ENCODE results near the gene UCN2.

UCN2 gene

DNA sequence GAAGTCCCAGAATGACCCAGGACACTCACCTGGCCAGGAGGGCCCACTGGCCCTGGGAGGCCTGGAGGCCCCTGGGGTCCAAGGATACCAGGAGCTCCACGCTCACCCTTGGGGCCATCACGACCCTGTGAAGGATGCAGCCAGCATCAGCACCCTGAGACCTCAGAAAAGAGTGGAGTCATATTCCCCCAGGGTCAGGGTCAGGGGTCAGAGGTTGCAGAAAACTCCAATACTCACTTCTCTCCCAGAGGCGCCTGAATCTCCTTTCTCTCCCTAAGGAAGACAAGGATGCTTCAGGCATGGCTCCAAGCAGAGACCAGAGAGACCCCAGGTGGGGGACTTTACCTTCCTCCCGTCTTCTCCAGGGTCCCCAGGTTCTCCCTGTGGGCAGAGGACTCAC lies 13.1 kb upstream of the UCN2 start:
- in situ Hi-C loops (cut with HindIII; ENCODE audit: low sequenced_read_pairs) = no loop called here
- no peak for DNase-seq (ENCODE audit: low read depth, low spot score)
- H3K4me3 ChIP-seq (ENCODE audit: low read depth, low read length) = no peak overlapping the region
- no peak for TF ChIP-seq CTCF (IDR thresholded peaks at IDR 0.05; ENCODE audit: low read depth, low read length)

GRCh38 chr3:48575366-48575765 lies 11.8 kb upstream of the UCN2 start:
- no peak for DNase-seq (ENCODE audit: low read depth, low spot score)
- no peak overlapping the region for H3K4me3 ChIP-seq (ENCODE audit: low read depth, low read length)
- no peak for TF ChIP-seq CTCF (IDR thresholded peaks at IDR 0.05; ENCODE audit: low read depth, low read length)
- in situ Hi-C loops (cut with HindIII; ENCODE audit: low sequenced_read_pairs) = no loop called here

DNA sequence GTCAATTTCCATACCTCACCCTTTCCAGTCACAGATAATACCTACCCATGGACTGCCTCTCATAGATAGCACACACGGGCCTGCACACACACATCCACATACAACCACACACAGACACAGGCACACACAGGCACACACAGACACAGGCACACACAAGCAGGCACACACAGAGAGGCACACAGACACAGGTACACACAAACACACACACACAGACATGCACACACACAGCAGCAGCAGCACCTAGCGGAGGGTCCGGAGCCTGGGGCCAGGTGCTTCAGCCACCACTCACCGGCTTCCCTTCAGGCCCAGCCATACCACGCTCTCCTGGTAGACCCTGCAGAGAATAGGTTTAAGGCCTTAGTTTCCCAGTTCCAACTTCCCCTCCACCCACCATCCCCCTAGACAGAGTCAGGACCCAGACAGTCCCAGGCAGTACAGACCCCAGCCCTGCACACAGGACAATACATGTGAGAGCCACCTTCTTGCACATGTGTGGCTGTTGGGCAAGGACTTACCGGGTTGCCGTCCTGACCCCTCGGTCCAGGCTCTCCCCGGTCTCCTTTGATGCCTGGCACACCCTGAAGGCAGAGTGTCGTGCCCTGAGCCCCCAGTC lies 10.5 kb upstream of the UCN2 start:
- no peak for TF ChIP-seq CTCF (IDR thresholded peaks at IDR 0.05; ENCODE audit: low read depth, low read length)
- no peak overlapping the region for H3K4me3 ChIP-seq (ENCODE audit: low read depth, low read length)
- in situ Hi-C loops (cut with HindIII; ENCODE audit: low sequenced_read_pairs) = no loop called here
- no peak for DNase-seq (ENCODE audit: low read depth, low spot score)

DNA sequence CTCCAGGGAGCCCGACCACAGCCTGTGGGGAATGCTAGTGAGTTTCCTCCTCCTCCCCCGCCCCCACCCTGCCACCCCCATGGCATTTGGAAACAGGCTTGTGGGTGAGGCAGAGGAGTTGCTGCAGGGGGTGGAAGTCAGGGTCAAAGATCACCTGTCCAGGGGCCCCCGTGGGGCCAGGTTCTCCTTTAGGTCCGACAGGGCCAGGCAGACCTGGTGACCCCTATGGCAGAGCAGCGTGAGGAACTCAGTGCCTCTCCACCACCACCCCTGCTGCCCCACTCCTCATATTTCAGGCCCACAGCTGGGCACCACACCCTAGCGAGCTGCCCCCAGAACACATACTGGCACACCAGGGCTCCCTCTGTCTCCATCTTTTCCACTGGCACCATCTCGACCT lies 8.9 kb upstream of the UCN2 start:
- in situ Hi-C loops (cut with HindIII; ENCODE audit: low sequenced_read_pairs) = no loop called here

DNA sequence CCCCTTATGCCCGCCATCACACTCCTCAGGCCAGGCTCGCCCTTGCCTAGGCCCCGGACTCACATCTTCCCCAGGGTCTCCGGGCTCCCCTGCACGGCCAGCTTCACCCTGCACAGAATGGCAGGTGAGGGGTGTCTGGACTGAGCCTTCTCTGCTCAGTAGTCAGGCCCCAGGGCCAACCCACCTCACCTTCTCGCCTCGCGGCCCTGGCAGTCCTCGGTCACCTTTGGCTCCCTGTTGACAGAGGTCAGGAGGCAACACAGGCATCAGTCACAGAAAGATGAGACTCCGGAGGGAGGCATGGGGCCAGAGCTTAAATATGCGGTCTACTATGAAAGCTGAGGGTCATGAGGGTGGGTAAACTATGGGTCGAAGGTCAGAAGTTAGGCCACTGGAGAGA lies 8.4 kb upstream of the UCN2 start:
- DNase-seq (ENCODE audit: low read depth, low spot score) = no peak
- no peak overlapping the region for H3K4me3 ChIP-seq (ENCODE audit: low read depth, low read length)
- in situ Hi-C loops (cut with HindIII; ENCODE audit: low sequenced_read_pairs) = no loop called here
- TF ChIP-seq CTCF (IDR thresholded peaks at IDR 0.05; ENCODE audit: low read depth, low read length) = no peak

More for the DNA sequence above, 8.9 kb upstream of the UCN2 start:
- no peak for TF ChIP-seq CTCF (IDR thresholded peaks at IDR 0.05; ENCODE audit: low read depth, low read length)
- no peak for DNase-seq (ENCODE audit: low read depth, low spot score)
- H3K4me3 ChIP-seq (ENCODE audit: low read depth, low read length) = no peak overlapping the region

DNA sequence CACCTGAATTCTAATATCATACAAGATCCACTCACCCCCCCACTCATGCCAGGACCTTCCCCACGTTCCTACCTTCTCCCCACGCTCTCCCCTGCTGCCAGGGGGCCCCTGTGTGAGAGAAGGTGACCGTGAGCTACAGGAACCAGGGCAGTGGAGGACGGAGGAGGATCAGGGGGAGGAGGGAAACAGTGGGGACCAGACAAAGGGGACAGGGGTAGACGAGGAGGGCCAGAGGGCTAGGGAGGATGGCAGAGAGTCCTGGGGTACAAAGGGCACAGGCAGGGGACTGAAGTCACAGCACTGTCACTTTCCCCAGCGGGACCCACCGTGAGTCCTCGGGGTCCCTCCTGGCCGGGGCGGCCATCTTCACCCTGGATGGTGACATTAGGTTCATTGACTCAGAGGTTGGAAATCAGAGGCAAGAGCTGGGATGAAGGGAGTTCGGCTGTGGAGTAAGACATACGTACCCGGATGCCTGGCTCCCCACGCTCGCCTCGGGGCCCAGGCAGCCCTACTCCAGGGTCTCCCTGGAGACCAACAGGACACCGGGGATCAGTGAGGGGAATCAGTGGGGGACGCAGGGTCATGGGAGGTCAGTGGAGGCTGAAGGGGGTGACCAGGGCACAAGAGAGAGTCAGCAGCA lies 6.3 kb upstream of the UCN2 start:
- no peak for DNase-seq (ENCODE audit: low read depth, low spot score)
- TF ChIP-seq CTCF (IDR thresholded peaks at IDR 0.05; ENCODE audit: low read depth, low read length) = no peak
- no peak overlapping the region for H3K4me3 ChIP-seq (ENCODE audit: low read depth, low read length)
- in situ Hi-C loops (cut with HindIII; ENCODE audit: low sequenced_read_pairs) = no loop called here

Measured in astrocyte of the spinal cord (primary cell).